ENCODE results near the gene NKAIN2. TPM values are rescaled to one million over a fixed set of nuclear protein-coding genes. Genes with fewer than 3 reads are reported as not detected.
"Not testable (repeated sequence)": the region's sequence is repeated elsewhere in the genome, so short reads cannot be mapped to it uniquely, and the experiment has no call there.

The NKAIN2 gene
- polyA plus RNA-seq, 1 donor (not counting 4 experiments of a cell fraction or from before 2014, with no cell fraction given), result 0.13 TPM

- no peaks in the 10 kb centered on the region for H3K9me3 ChIP-seq (ENCODE audit: control insufficient read depth, low read depth, low read length)
- no peak overlapping the region for H3K27ac ChIP-seq (ENCODE audit: control insufficient read depth, insufficient read depth, low read length)
- no peak overlapping the region for H3K9ac ChIP-seq (ENCODE audit: control insufficient read depth, extremely low read depth, insufficient read depth, low read length)
- no peaks in the 10 kb centered on the region for H3K27me3 ChIP-seq (ENCODE audit: control insufficient read depth, extremely low read depth, insufficient read depth, low read length)
- dilution Hi-C loops (cut with MboI; ENCODE audit: extremely low pct_ligation_motif_present, low sequenced_read_pairs), result no loop called here
- H3K4me3 ChIP-seq (ENCODE audit: control insufficient read depth in 2 of 3, extremely low read depth in 1 of 3, insufficient read depth in 2 of 3, low read depth in 1 of 3, low read length in 3 of 3), result no peak overlapping the region
- no peaks in the 10 kb centered on the region for H3K9me1 ChIP-seq (ENCODE audit: control insufficient read depth, extremely low read depth, insufficient read depth, low read length)
- no peak overlapping the region for H3K4me2 ChIP-seq (ENCODE audit: control insufficient read depth, extremely low read depth, insufficient read depth, low read depth, low read length)
- TF ChIP-seq CTCF (optimal IDR thresholded peaks at IDR 0.05 in 1 of 3, IDR thresholded peaks at IDR 0.05 in 1 of 3, conservative IDR thresholded peaks at IDR 0.05 in 1 of 3; ENCODE audit: extremely low read depth in 1 of 3, insufficient read depth in 2 of 3, low read length in 3 of 3) (no peak), EZH2 (IDR thresholded peaks at IDR 0.05; ENCODE audit: low read length) (no peak)
- no peaks in the 10 kb centered on the region for H4K20me1 ChIP-seq (ENCODE audit: control insufficient read depth, extremely low read depth, insufficient read depth, low read length)
- no peak for DNase-seq (ENCODE audit: low read depth, low spot score)
- no peaks in the 10 kb centered on the region for H3K79me2 ChIP-seq (ENCODE audit: control insufficient read depth, insufficient read depth, low read length)
- FAIRE-seq, result no peak
- H2AFZ ChIP-seq (ENCODE audit: control insufficient read depth, low read length), result no peak overlapping the region
- no peaks in the 10 kb centered on the region for H3K4me1 ChIP-seq (ENCODE audit: control insufficient read depth, extremely low read depth, insufficient read depth, low read length)
- H3K36me3 ChIP-seq (ENCODE audit: control insufficient read depth in 2 of 2, extremely low read depth in 1 of 2, insufficient read depth in 2 of 2, low read length in 2 of 2), result no peaks in the 10 kb centered on the region
Measured at GRCh38 chr6:123986938-123987337, 183.3 kb downstream of the NKAIN2 start.

- DNase-seq (ENCODE audit: low read depth, low spot score); H3K27ac ChIP-seq (ENCODE audit: control insufficient read depth, insufficient read depth, low read length); H3K27me3 ChIP-seq (ENCODE audit: control insufficient read depth, extremely low read depth, insufficient read depth, low read length); H4K20me1 ChIP-seq (ENCODE audit: control insufficient read depth, extremely low read depth, insufficient read depth, low read length); H3K4me2 ChIP-seq (ENCODE audit: control insufficient read depth, extremely low read depth, insufficient read depth, low read depth, low read length); FAIRE-seq; H3K79me2 ChIP-seq (ENCODE audit: control insufficient read depth, insufficient read depth, low read length); H3K9me3 ChIP-seq (ENCODE audit: control insufficient read depth, low read depth, low read length); H3K9ac ChIP-seq (ENCODE audit: control insufficient read depth, extremely low read depth, insufficient read depth, low read length); H3K9me1 ChIP-seq (ENCODE audit: control insufficient read depth, extremely low read depth, insufficient read depth, low read length); H3K4me3 ChIP-seq (ENCODE audit: control insufficient read depth in 2 of 3, extremely low read depth in 1 of 3, insufficient read depth in 2 of 3, low read depth in 1 of 3, low read length in 3 of 3); H3K4me1 ChIP-seq (ENCODE audit: control insufficient read depth, extremely low read depth, insufficient read depth, low read length); H3K36me3 ChIP-seq (ENCODE audit: control insufficient read depth in 2 of 2, extremely low read depth in 1 of 2, insufficient read depth in 2 of 2, low read length in 2 of 2); H2AFZ ChIP-seq (ENCODE audit: control insufficient read depth, low read length); dilution Hi-C loops (cut with MboI; ENCODE audit: extremely low pct_ligation_motif_present, low sequenced_read_pairs): not testable (repeated sequence)
Measured at GRCh38 chr6:123989918-123990317, 186.3 kb downstream of the NKAIN2 start.

- no peaks in the 10 kb centered on the region for H4K20me1 ChIP-seq (ENCODE audit: control insufficient read depth, extremely low read depth, insufficient read depth, low read length)
- no peaks in the 10 kb centered on the region for H3K27me3 ChIP-seq (ENCODE audit: control insufficient read depth, extremely low read depth, insufficient read depth, low read length)
- DNase-seq (ENCODE audit: low read depth, low spot score), result no peak
- H2AFZ ChIP-seq (ENCODE audit: control insufficient read depth, low read length), result no peak overlapping the region
- no peak overlapping the region for H3K4me3 ChIP-seq (ENCODE audit: control insufficient read depth in 2 of 3, extremely low read depth in 1 of 3, insufficient read depth in 2 of 3, low read depth in 1 of 3, low read length in 3 of 3)
- no peak overlapping the region for H3K9ac ChIP-seq (ENCODE audit: control insufficient read depth, extremely low read depth, insufficient read depth, low read length)
- FAIRE-seq, result no peak
- no peaks in the 10 kb centered on the region for H3K9me1 ChIP-seq (ENCODE audit: control insufficient read depth, extremely low read depth, insufficient read depth, low read length)
- H3K36me3 ChIP-seq (ENCODE audit: control insufficient read depth in 2 of 2, extremely low read depth in 1 of 2, insufficient read depth in 2 of 2, low read length in 2 of 2), result no peaks in the 10 kb centered on the region
- TF ChIP-seq CTCF (optimal IDR thresholded peaks at IDR 0.05 in 1 of 3, IDR thresholded peaks at IDR 0.05 in 1 of 3, conservative IDR thresholded peaks at IDR 0.05 in 1 of 3; ENCODE audit: extremely low read depth in 1 of 3, insufficient read depth in 2 of 3, low read length in 3 of 3) (no peak), EZH2 (IDR thresholded peaks at IDR 0.05; ENCODE audit: low read length) (no peak)
- H3K4me2 ChIP-seq (ENCODE audit: control insufficient read depth, extremely low read depth, insufficient read depth, low read depth, low read length), result no peak overlapping the region
- H3K9me3 ChIP-seq (ENCODE audit: control insufficient read depth, low read depth, low read length), result no peaks in the 10 kb centered on the region
- H3K79me2 ChIP-seq (ENCODE audit: control insufficient read depth, insufficient read depth, low read length), result no peaks in the 10 kb centered on the region
- dilution Hi-C loops (cut with MboI; ENCODE audit: extremely low pct_ligation_motif_present, low sequenced_read_pairs), result no loop called here
- no peaks in the 10 kb centered on the region for H3K4me1 ChIP-seq (ENCODE audit: control insufficient read depth, extremely low read depth, insufficient read depth, low read length)
- H3K27ac ChIP-seq (ENCODE audit: control insufficient read depth, insufficient read depth, low read length), result no peak overlapping the region
Measured at GRCh38 chr6:123990376-123990775, 186.7 kb downstream of the NKAIN2 start.
